GM20000 (cell line): ENCODE measurements around the gene PHF10.
A peak's percentile ranks its signal among the peaks of the same experiment; 100 is the strongest.

ENCODE experiments used
- DNase-seq: peaks from one replicate; pipeline ENCODE4 v3.0.0; 2012; ENCODE audit warnings: low spot score
- CTCF ChIP-seq: IDR thresholded peaks from 2 replicates; pipeline ENCODE4 v1.5.1; 2012; ENCODE audit warnings: mild to moderate bottlenecking, control low read depth; ENCODE audit errors: extremely low read depth, missing control alignments

PHF10 gene

GRCh38 chr6:169654598-169655391 is 69.5 kb downstream of the PHF10 start:
- DNase-seq = peak; percentile 79
- TF ChIP-seq CTCF = no peak
